SK-MEL-5 (cell line): ENCODE measurements around the gene THRB. TPM values are rescaled to one million over a fixed set of nuclear protein-coding genes. Genes with fewer than 3 reads are reported as not detected.

Experiments
- DNase-seq: peaks from one replicate; pipeline ENCODE4 v3.0.0-alpha.2; 2016; ENCODE audit warnings: low read depth, low spot score
- in situ Hi-C: cut with HindIII; loops from 2 replicates; pipeline ENCODE4 v1.10.0; 2016; ENCODE audit warnings: low sequenced_read_pairs, high pct_unique_total_duplicates, low pct_unique_long_range_greater_than_20kb
- total RNA-seq: library from RNA; depleted of rRNA; stranded (reverse); fragments of >200 nt; shearing (Covaris generic); gene quantifications from 2 replicates; pipeline ENCODE4 v1.2.3, GENCODE V29; 2014

The THRB gene
- total RNA-seq, 1 experiment from 2014 or later = 0.16 TPM

DNA sequence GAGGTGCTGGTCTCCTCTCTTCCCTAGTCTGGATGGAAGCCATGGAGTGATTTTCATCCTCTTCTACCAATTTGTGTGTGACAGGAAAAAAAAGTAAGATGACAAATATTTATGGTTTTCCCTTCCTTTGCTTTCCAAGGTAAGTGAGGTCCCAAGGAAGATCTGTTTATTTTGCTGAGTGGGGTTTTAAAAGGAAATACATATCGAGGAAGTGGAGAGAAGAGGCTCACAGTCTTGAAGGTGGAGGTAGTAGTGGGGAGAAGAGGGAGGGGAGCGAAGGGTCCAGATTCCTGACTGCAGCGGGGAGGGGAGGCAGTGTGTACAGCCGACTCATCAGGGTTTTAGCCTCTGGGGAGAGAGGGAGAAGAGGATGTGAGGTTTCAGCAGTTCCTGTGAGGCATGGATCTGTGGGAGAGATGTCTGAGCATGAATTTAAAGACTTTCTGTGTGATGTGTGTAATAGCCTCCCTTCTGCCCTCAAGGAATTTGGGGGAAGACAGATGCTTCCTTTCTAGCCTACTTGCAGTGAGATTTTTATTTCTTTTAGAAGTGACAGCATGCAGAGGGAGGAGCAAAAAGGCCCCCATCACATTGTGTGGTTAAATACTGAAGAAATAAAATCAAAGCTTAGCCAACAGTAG is 272.4 kb downstream of the THRB start:
- in situ Hi-C loops = no loop called here
- DNase-seq = peak; percentile 53

DNA sequence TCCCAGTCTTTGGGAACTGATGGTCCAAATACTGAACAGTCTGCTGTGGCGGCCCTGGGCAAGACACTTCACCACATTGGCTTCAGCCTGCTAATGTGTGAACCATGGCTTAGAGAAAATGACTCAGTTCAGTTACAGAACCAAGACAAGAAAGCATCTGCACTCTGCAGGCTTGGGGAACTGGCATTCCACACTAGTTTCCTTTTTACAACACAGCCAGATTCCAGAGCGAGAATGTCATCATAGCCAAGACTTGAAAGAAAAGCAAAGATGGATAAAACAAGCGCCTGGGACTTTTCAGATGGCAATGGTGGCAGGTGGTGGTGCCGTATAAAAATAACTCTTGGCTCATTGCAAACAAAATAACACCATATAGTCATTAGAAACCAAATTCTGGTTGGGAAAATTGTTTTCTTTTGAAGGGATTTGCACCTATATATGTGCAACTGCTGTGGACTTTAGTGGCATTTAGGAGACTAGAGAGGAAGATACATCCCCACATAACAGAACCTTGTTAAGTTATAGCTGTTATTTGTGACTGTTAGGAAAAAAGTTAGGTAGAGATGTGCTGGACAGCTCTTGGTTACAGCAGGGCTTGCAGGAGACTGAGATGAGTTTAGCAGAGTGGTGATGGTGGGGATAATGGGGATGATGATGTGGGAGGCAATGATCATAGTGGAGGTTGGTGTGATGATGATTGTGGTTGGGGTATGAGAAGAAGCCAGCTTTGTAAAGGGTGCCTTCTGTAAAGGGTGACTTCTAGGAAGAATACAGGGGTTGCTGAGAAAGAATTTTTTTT is 273.6 kb downstream of the THRB start:
- DNase-seq = no peak
- in situ Hi-C loops = no loop called here

DNA sequence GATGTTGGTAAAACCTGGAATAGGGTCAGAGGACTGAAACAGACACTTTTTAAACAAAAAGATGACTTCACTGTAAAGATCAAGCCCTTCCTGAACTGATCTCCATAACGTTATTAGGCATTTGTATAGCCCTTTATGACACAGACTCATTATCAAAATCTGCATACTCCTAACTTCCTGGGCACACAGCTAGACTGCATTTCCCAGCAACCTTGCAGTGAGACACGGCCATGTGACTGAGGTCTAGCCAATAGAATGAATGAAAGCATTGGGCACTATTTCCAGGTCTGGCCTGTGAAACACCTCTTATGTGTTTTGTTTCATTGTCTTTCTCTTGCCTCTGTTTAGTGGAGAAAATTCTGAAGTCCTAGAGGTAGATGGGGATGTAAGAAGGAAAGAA is 279.1 kb downstream of the THRB start:
- in situ Hi-C loops = no loop called here
- DNase-seq = no peak

- no peak for DNase-seq
- in situ Hi-C loops = no loop called here
Observed at GRCh38 chr3:24211381-24211780, 283.3 kb downstream of the THRB start.

- no peak for DNase-seq
- in situ Hi-C loops = no loop called here
Observed at GRCh38 chr3:24202071-24202470, 292.6 kb downstream of the THRB start.

DNA sequence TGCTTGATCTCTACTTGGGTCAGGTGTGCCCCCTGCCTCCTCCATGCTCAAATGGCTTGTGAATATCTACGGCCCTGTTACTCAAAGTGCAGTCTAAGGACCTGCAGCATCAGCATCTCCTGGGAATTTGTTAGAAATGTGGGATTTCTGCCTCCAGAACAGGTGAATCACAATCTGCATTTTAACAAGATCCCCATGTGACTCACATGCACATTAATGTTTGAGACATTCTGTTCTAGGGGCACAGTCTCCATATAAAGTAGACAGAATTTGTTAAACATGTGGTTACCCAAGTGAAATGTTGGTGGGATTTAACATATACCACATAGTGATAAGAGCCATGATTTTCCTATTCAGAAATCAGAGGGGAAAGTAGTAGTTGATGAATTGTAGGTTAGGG is 293.3 kb downstream of the THRB start:
- DNase-seq = no peak

GRCh38 chr3:24199775-24200247 is 294.8 kb downstream of the THRB start:
- in situ Hi-C loops = no loop called here
- peak; percentile 71 for DNase-seq

More for the DNA sequence above, 293.3 kb downstream of the THRB start:
- in situ Hi-C loops = no loop called here

- in situ Hi-C loops = no loop called here
- no peak for DNase-seq
Observed at GRCh38 chr3:24199300-24199699, 295.4 kb downstream of the THRB start.

GRCh38 chr3:24198728-24199127 is 295.9 kb downstream of the THRB start:
- DNase-seq = no peak
- in situ Hi-C loops = no loop called here

- DNase-seq = peak; percentile 31
- in situ Hi-C loops = no loop called here
Observed at GRCh38 chr3:24197809-24198208, 296.8 kb downstream of the THRB start.

GRCh38 chr3:24196526-24196925 is 298.1 kb downstream of the THRB start:
- no peak for DNase-seq
- in situ Hi-C loops = no loop called here

DNA sequence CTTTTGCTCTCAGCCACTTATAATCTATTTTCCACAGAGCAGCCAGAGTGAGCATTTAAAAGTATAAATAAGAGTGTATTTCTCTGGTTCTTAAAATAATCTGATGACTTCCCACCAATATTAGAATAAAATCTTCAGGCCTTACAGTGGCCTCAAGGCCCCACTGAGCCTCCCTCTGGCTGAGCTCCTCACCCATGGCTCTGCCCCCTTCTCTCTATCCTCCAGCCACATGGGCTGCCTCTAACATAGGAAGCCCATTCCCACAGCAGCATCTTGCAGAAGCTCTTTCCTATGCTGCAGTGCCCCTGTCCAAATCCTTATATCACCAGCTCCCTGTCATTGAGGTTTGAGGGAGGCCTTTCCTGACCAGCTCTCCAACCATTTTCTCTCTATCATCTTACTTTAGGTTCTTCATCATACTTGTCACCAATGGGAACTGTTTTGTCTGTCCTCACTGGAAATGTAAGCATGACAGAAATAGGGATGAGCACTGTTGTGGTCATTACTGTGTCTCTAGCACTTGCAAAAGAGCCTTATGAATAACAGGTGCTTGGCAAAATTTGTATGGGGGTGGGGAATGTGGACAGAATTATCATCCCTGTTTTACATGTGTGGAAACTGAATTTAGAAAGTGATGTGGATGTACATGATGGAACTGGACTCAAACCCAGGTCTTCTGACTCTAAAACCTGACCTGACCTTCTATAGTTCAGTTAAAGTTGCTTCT is 299.0 kb downstream of the THRB start:
- in situ Hi-C loops = no loop called here
- DNase-seq = no peak

DNA sequence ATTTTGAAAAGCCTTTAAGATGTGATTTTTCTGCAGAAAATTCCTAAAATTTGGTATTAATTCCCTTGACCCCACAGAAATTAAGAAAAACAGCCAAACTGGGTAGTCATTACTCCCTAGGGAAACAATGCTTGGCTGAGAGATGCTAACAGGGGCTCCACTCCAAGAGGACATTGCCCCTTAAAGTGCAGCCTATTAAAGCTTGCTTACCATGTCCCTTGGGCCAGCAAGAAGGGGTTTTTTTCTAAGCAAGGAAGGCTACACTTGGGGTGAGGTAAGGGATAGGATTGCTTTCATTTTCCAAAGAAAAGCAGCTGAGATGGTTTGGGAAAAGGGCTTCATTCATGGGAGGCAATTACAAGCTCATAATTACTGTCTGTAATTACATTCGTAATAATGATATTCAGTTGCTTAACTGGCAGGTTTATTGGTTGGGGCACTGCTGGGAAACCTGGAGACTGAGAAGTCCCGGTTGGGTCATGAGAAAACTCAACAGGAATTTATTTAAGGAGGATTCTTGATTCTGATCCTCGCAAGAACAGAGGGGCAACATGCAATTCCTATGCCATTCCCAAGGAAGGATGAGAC is 302.1 kb downstream of the THRB start:
- in situ Hi-C loops = no loop called here
- no peak for DNase-seq

DNA sequence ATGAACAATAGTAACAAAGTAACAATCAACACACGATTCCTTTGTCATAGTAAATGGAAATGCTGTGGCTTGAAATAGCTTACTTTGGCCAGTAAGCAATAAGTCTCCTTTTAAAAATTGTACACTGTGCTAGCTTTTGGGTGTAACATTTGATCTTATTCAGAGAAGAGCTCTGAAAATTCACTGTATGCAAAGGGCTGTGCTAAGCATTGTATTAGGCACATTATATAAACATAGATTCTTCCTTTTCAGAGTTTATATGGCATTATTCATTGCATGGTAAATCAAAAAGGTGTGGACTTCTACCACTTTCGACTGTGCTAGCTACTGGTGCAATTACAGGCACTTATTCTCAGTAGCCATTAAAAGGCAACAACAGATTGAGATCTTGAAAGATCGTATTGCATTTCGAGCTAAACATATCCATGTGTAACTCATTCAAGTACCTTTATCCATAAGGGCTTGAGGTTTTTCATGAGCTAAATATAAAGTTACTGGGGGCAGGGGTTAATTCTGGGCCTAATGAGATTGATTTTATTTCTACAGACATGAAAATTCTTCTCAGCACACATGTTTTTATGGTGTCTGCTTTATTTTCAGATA is 302.7 kb downstream of the THRB start:
- in situ Hi-C loops = no loop called here
- DNase-seq = no peak

DNA sequence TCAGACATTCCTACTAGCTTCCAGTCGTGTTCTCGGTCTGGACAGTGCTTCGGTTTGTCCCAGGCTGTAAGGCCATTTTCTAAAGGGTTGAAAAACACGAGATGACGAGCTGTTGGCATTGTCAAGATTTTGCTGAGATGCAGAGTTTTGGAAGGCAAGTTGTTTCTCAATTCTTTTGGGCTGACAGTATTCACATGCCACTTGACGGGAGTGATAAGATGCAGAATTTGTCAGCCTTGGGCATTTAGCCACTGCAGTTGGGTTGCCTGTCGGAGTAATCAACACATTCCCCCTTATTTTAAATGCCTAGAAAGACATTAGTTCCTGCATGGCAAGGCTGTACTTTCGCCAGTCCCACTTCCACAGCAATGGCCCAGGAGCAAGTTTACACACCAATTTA is 304.4 kb downstream of the THRB start:
- in situ Hi-C loops = no loop called here
- DNase-seq = no peak

GRCh38 chr3:24185738-24186384 is 308.8 kb downstream of the THRB start:
- in situ Hi-C loops = no loop called here
- DNase-seq = peak; percentile 78

GRCh38 chr3:24184528-24185176 is 310.0 kb downstream of the THRB start:
- in situ Hi-C loops = no loop called here
- no peak for DNase-seq
